Measurements from ENCODE around the gene HOMER2.
"Not testable (repeated sequence)": the region's sequence is repeated elsewhere in the genome, so short reads cannot be mapped to it uniquely, and the experiment has no call there.

HOMER2 gene

DNA sequence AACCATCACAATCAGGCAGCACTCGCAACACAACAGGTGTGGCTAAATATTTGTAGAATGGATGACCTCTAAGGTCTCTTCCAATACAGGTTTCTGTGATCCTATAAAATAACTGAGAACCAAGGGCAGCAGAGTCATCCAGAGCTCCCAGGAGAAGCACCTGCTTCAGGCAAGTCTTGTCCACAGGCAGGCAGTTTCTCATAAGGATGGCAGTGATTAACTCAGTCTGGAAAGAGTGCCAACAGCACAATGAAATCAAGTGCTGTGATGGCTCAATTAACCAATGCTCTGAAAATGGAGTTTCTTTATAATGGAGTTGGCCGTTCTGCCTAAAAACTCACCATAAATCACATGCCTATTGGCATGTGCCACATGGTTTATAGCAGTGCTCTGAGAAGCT, 70.8 kb downstream of the HOMER2 start:
- no peak for DNase-seq
- Mint-ChIP-seq H3K27me3 (peaks cover 4% of the 10 kb centered on the region), H3K4me1 (no peaks in the 10 kb centered on the region), H3K4me3 (no peak overlapping the region), H3K27ac (no peak overlapping the region), H3K36me3 (no peaks in the 10 kb centered on the region), H3K9me3 (no peaks in the 10 kb centered on the region)
- CTCF ChIA-PET, result no interaction called here

DNA sequence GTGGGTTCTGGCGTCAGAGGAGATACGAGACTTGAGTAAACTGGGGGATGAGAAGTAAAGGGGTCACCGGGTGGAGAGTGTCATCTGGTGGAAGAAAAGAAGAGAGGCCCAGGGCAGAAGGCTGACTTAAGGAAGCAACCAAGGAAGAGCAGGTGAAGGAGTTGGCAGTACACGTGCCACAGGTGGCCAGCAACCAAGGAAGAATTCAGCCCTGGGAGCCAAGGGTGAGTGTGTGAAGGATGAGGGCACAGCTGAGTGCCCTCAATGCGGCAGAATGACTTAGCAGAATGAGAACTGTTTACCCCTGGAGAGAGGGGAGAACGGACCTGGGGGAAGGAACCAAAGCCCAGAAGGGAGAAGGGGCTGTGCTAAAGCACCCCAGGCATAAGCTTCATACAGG, 71.8 kb downstream of the HOMER2 start:
- no peak for DNase-seq
- Mint-ChIP-seq H3K27me3 (peaks cover 4% of the 10 kb centered on the region), H3K27ac (no peak overlapping the region), H3K36me3 (no peaks in the 10 kb centered on the region), H3K4me1 (no peaks in the 10 kb centered on the region), H3K4me3 (no peak overlapping the region), H3K9me3 (no peaks in the 10 kb centered on the region)
- CTCF ChIA-PET, result no interaction called here

DNA sequence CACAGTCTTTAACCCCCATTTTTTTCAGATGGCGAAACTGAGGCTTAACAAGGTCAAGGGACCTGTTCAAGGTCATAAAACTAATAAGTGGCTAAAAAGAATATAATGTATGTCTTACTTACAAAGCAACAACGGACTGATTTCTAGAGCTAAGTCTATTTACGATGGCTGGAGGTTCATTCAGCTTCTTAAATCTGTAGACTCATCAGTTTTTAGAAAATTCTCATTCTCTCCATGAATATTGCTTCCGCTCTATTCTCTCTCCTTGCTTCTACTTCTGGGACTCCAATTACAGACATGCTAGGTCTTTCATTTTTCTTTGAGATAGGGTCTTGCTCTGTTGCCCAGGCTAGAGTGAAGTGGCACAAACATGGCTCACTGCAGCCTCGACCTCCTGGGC, 74.2 kb downstream of the HOMER2 start:
- Mint-ChIP-seq H3K4me1 (no peaks in the 10 kb centered on the region), H3K36me3 (no peaks in the 10 kb centered on the region), H3K4me3 (no peak overlapping the region), H3K9me3 (no peaks in the 10 kb centered on the region), H3K27me3 (peaks cover 4% of the 10 kb centered on the region), H3K27ac (no peak overlapping the region)
- CTCF ChIA-PET, result no interaction called here
- DNase-seq, result no peak

DNA sequence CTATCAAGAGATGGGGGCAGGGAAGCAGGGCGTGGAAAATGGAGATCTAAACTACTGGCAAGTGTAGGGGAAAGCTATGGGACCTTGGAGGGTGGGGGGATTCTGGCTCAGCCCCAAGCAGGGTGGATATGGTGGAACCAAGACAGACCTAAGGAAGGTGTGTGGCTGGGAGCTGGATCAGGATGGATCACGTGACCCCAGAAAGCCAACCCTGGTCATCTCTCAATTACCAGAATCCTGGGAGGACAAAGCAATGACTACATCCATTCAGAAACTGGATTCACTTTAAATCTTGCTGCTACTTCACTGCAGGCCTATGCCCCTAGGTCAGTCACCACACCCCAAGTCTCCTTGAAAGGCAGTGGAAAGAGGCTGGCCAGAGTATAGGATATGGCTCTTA, 74.7 kb downstream of the HOMER2 start:
- H3K27me3 Mint-ChIP-seq, result peaks cover 4% of the 10 kb centered on the region
- no peaks in the 10 kb centered on the region for H3K36me3 Mint-ChIP-seq
- DNase-seq, result no peak
- H3K4me1 Mint-ChIP-seq, result no peaks in the 10 kb centered on the region
- H3K27ac Mint-ChIP-seq, result no peak overlapping the region
- CTCF ChIA-PET, result no interaction called here
- no peaks in the 10 kb centered on the region for H3K9me3 Mint-ChIP-seq
- no peak overlapping the region for H3K4me3 Mint-ChIP-seq

DNA sequence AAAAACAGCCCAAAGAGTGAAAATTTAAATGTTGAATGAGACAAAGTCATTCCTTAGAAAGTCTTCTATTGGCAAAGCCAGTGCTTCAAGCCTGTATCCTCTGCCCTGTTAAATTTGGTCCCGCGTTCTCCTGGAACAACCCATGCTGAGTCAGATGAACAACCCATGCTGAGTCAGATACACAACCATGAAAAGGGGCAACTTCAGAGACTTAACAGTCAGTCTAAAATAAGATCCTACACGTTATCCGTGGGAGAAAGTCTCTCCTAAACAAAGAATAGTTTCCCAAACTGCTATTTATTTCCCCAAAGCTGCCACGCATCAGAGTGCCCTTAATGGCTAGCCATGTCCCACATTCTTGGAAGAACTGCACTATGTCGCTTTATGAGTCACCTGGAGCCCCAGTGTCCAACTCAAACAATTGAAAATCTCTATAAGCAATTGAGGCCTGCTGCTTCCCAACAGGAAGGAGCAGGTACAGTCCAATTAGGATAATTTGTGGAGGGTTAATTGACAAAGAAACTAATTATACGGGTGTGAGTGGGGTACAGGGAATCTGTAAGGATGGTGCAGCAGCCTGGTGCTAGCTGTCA, 77.0 kb downstream of the HOMER2 start:
- no peaks in the 10 kb centered on the region for H3K4me1 Mint-ChIP-seq
- no peak overlapping the region for H3K4me3 Mint-ChIP-seq
- H3K27me3 Mint-ChIP-seq, result peaks cover 10% of the 10 kb centered on the region
- H3K9me3 Mint-ChIP-seq, result no peaks in the 10 kb centered on the region
- CTCF ChIA-PET, result no interaction called here
- H3K36me3 Mint-ChIP-seq, result no peaks in the 10 kb centered on the region
- H3K27ac Mint-ChIP-seq, result no peak overlapping the region
- DNase-seq, result no peak

DNA sequence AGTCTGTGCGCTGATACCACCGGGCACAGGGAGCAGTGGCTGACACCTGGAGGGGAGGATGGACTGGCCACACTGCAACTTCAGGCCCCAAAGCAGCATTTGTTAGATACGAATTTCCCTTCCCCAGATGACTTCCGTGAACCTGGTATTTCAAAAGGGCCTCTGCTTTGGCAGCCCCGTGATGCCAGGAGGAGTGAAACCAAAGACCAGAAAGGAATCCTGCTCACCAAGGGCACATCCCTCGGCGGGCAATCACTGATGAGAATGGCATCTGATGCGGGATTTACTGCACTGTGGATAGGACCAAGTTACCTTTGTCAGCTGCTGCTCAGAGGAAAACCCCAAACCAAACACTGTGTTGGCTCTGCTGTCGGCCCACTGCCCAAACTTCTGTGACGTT, 77.6 kb downstream of the HOMER2 start:
- no peaks in the 10 kb centered on the region for H3K9me3 Mint-ChIP-seq
- H3K4me1 Mint-ChIP-seq, result no peaks in the 10 kb centered on the region
- CTCF ChIA-PET, result no interaction called here
- H3K36me3 Mint-ChIP-seq, result no peaks in the 10 kb centered on the region
- peaks cover 9% of the 10 kb centered on the region for H3K27me3 Mint-ChIP-seq
- H3K4me3 Mint-ChIP-seq, result no peak overlapping the region
- no peak for DNase-seq
- H3K27ac Mint-ChIP-seq, result no peak overlapping the region

DNA sequence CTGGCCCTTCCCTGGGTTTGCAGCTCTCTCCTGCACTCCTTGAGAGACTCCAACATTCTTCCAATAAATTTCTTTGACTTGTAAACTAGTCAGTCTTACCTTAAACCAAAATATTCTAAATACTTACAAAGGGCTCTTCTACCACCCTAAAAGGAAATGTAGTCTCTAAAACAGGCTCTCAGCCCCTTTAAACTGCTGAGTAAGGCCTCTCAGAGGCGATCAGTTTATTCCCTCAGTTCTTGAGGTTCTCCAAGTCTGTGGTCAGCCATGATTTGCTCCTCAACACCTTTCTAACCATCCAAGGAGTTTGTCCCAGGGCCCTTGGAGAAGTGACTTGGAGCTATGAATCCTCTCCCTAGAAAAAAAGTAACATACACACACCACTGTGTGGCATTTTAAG, 78.3 kb downstream of the HOMER2 start:
- no peaks in the 10 kb centered on the region for H3K36me3 Mint-ChIP-seq
- no peak overlapping the region for H3K27ac Mint-ChIP-seq
- H3K9me3 Mint-ChIP-seq, result no peaks in the 10 kb centered on the region
- H3K4me1 Mint-ChIP-seq, result no peaks in the 10 kb centered on the region
- no peak for DNase-seq
- CTCF ChIA-PET, result no interaction called here
- no peak overlapping the region for H3K4me3 Mint-ChIP-seq
- peaks cover 9% of the 10 kb centered on the region for H3K27me3 Mint-ChIP-seq

DNA sequence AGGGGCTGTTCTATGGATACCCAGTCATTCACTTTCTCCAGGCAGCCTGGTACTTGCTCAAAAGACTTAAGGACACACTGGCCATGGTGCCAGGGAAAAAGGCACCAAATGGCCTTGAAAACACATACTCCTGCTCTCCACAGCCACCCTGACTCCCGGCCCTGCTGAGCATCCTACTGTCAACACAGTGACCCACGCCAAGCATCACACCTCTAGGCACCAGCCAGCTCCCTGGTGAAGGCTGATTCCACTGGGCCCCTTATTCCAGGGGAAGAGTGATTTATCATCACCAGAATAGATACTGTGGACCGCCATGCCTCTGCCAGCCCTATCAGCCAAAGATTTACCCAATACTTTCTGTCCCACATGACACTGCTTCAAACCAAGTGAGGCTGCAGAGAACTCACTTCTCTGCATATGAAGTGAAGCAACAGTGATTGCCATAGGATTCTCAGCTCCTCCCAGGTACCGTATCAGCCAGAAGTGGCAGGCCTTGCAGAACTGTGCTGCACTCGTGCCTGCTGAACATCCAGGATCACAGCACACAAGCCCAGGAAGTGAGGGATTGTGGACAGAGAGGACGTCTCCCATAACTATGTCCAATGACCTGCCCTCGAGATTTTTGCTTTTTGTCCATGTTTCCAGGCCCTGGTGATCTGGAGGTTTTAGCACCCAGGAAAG, 79.4 kb downstream of the HOMER2 start:
- Mint-ChIP-seq H3K27ac (no peak overlapping the region), H3K4me3 (no peak overlapping the region), H3K9me3 (no peaks in the 10 kb centered on the region), H3K27me3 (peaks cover 14% of the 10 kb centered on the region), H3K4me1 (no peaks in the 10 kb centered on the region), H3K36me3 (no peaks in the 10 kb centered on the region)
- CTCF ChIA-PET, result no interaction called here
- DNase-seq, result no peak

DNA sequence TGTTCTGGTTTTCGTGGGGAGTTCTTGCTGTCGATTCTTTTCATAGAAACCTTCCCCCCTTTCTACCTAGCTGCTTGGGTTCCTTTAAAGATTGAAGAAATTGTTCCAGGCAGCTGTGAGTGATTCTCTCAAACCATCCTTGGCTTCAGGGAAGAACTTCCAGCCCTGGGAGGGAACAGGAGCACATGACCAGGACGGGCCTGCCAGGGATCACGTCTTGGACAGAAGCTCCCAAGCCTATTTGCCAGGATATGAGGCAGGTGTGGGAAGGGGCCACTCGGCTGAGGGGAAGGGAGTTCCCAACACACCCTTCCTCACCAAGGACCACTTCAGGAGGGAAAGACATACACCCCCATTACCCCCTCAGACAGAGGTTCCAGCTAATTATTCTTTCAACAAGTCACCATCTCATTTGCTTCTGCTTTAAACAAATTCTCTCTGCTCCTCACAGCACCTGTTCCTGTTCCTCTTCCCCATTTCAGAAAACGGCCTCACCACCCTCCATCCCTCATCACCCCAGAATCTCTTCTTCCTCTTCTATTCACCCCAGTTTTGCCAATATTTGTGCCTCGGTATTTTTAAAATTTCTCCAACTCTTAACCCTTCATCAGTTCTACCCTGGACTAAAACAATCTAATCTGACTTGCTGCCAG, 80.6 kb downstream of the HOMER2 start:
- CTCF ChIA-PET, result interaction anchor here (2.3 kb wide), 1 partner anchor 22 kb away, joined by 7 read pairs; no protein-coding TSS in a partner anchor
- no peak overlapping the region for H3K27ac Mint-ChIP-seq

DNA sequence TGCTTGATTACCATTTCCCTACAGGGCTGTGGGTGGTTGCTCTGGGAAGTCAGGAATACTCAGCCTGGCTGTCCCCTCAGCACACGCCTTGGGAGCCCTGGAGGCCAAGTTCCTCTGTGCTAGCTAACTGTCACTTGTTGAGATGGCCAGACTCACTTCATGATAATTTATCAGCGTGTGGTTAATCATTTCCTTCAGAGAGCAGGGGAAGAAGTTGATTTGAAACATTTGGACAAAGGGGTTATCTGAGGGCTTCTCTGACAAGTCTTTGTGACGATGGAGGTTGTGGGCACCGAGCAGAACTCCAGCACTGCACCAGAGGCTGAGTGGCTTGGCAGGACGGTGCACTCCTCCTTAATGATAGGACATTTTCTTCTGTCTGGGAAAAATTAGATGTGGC, 81.2 kb downstream of the HOMER2 start:
- no peak for DNase-seq
- H3K4me1 Mint-ChIP-seq, result no peaks in the 10 kb centered on the region
- H3K9me3 Mint-ChIP-seq, result no peaks in the 10 kb centered on the region
- peaks cover 15% of the 10 kb centered on the region for H3K27me3 Mint-ChIP-seq
- no peaks in the 10 kb centered on the region for H3K36me3 Mint-ChIP-seq
- H3K4me3 Mint-ChIP-seq, result no peak overlapping the region
- CTCF ChIA-PET, result interaction anchor here (2.3 kb wide), 1 partner anchor 21 kb away, joined by 7 read pairs; no protein-coding TSS in a partner anchor
- H3K27ac Mint-ChIP-seq, result no peak overlapping the region

More for the DNA sequence above, 80.6 kb downstream of the HOMER2 start:
- DNase-seq, result no peak
- H3K4me3 Mint-ChIP-seq, result no peak overlapping the region
- no peaks in the 10 kb centered on the region for H3K9me3 Mint-ChIP-seq
- H3K4me1 Mint-ChIP-seq, result no peaks in the 10 kb centered on the region
- peaks cover 14% of the 10 kb centered on the region for H3K27me3 Mint-ChIP-seq
- H3K36me3 Mint-ChIP-seq, result no peaks in the 10 kb centered on the region

DNA sequence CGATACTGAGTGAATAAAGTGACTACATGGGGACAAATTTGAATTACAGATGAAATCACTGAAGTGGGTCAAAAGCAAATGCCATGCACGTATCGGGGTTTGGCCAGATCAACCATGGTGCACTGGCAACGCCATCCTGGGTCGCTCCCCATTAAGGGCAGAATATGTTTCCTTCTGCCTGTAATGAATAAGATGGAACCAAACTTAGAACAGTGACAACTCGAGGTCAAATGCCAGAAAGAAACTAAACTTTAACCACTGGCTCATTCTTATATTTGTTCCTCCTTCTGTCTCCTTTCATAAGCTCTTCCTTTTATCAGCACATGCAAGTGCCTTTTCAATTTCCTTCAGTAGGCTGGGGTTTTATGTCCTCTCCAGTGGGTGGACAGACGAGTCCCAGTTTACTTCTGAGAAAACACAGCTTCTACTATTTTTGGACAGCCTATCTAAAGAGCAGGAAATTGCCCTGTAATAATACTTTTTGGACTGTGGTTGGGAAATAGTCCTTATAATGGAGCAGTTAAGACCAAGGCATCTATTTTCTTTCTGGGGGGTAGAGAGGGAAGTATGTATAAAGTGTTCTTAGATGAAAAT, 81.7 kb downstream of the HOMER2 start:
- H3K27ac Mint-ChIP-seq, result no peak overlapping the region
- H3K36me3 Mint-ChIP-seq, result no peaks in the 10 kb centered on the region
- H3K4me3 Mint-ChIP-seq, result no peak overlapping the region
- no peaks in the 10 kb centered on the region for H3K9me3 Mint-ChIP-seq
- DNase-seq, result no peak
- CTCF ChIA-PET, result interaction anchor here (2.3 kb wide), 1 partner anchor 21 kb away, joined by 7 read pairs; no protein-coding TSS in a partner anchor
- H3K27me3 Mint-ChIP-seq, result peaks cover 20% of the 10 kb centered on the region
- no peaks in the 10 kb centered on the region for H3K4me1 Mint-ChIP-seq

DNA sequence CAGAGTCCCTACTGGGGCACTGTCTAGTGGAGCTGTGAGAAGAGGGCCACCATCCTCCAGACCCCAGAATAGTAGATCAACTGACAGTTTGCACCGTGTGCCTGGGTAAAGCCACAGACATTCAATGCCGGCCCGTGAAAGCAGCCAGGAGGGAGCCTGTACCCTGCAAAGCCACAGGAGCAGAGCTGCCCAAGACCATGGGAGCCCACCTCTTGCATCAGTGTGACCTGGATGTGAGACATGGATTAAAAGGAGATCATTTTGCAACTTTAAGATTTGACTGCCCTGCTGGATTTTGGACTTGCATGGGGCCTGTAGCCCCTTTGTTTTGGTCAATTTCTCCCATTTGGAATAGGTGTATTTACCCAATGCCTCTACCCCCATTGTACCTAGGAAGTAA, 86.5 kb downstream of the HOMER2 start:
- H3K27ac Mint-ChIP-seq, H3K9me3 Mint-ChIP-seq, H3K36me3 Mint-ChIP-seq, H3K4me1 Mint-ChIP-seq, H3K4me3 Mint-ChIP-seq: not testable (repeated sequence)
- peak; percentile 8 for DNase-seq
- H3K27me3 Mint-ChIP-seq, result peaks cover 14% of the 10 kb centered on the region
- CTCF ChIA-PET, result interaction anchor here (0.9 kb wide), 1 partner anchor 130 kb away, joined by 3 read pairs; no protein-coding TSS in a partner anchor

DNA sequence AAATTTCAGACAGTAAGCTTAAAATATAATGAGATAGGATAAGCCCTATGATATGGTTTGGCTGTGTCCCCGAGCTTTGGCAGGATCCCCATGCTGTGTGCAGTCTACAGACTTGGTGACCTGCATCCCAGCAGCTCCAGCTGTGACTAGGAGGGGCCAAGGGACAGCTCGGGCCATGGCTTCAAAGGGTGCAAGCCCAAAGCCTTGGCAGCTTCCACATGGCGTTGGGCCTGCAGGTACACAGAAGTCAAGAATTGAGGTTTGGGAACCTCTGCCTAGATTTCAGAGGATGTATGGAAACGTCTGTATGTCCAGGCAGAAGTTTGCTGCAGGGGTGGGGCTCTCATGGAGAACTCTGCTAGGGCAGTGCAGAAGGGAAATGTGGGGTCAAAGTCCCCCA, 86.9 kb downstream of the HOMER2 start:
- CTCF ChIA-PET, result not testable (repeated sequence)

DNA sequence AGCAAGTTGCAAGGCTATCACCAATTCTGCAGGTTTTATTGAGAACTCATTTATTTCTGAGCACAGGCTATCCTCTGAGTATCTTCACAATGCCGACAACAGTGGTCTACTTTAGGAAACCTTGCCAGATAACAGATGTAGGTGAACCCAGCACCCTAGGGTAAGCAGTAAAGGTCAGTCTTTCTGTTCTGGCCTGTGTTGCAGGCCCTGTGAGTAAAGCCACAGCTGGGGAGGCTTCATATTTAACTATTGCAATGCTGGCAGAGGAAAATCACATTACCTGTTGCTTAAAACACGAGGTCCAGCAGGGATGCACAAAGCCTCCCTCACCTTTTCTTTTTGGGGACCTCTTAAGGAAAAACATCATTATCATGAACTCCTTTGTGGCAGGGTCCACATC, 87.6 kb downstream of the HOMER2 start:
- CTCF ChIA-PET, result no interaction called here
- no peaks in the 10 kb centered on the region for H3K4me1 Mint-ChIP-seq
- H3K4me3 Mint-ChIP-seq, result no peak overlapping the region
- H3K9me3 Mint-ChIP-seq, result no peaks in the 10 kb centered on the region
- DNase-seq, result no peak
- H3K36me3 Mint-ChIP-seq, result no peaks in the 10 kb centered on the region
- no peak overlapping the region for H3K27ac Mint-ChIP-seq
- H3K27me3 Mint-ChIP-seq, result peaks cover 14% of the 10 kb centered on the region

More for the DNA sequence above, 86.9 kb downstream of the HOMER2 start:
- DNase-seq, H3K27ac Mint-ChIP-seq, H3K4me3 Mint-ChIP-seq, H3K36me3 Mint-ChIP-seq, H3K9me3 Mint-ChIP-seq, H3K4me1 Mint-ChIP-seq: not testable (repeated sequence)
- H3K27me3 Mint-ChIP-seq, result peaks cover 14% of the 10 kb centered on the region

DNA sequence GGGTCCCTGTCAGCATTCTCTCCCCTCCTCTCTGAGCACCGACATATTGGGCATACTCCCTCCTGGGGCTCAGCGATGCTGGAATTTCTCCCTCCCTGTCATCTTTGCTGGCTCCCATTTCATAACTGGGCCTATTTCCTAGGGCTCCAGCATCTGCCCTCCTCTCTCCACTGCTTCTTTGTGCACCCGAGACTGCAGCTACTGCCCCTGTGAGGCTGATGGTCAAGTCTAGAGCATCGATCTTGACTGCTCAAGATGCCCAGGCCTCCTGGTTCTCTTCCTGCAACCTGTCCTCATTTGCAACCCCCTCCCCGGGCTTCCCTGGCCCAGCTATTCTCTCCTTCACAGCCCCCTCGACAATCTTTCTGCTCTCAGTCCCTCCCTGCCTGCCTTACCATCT, 89.6 kb downstream of the HOMER2 start:
- no peaks in the 10 kb centered on the region for H3K4me1 Mint-ChIP-seq
- H3K9me3 Mint-ChIP-seq, result no peaks in the 10 kb centered on the region
- CTCF ChIA-PET, result no interaction called here
- no peaks in the 10 kb centered on the region for H3K36me3 Mint-ChIP-seq
- no peak overlapping the region for H3K27ac Mint-ChIP-seq
- no peak overlapping the region for H3K4me3 Mint-ChIP-seq
- DNase-seq, result no peak
- H3K27me3 Mint-ChIP-seq, result peaks cover 10% of the 10 kb centered on the region
